IMR-90 (cell line): ENCODE measurements around the gene LAMA3. TPM values are rescaled to one million over a fixed set of nuclear protein-coding genes. Genes with fewer than 3 reads are reported as not detected.

Source experiments
- ATAC-seq: fragments of 200-7000 bp; cut with Tn5 transposase; 2 replicates; pipeline ENCODE4 v1.9.1; 2020; ENCODE audit warnings: low read depth, mild to moderate bottlenecking, moderate library complexity
- BruUV-seq: library from RNA; stranded (reverse); fragments of 400-500 nt; replicated peaks from 2 replicates; lab custom pipeline; 2021; lab: Mats Ljungman, UMichigan
- CTCF ChIA-PET: fragments of 300-600 bp; formaldehyde crosslinking; extraction: SDS; loops from one replicate; lab custom pipeline; 2021; ENCODE audit warnings: antibody characterized with exemption; lab: Yijun Ruan, JAX
- POLR2A ChIA-PET: fragments of 300-600 bp; sonication (Branson Sonifier 250); formaldehyde crosslinking; loops from one replicate; lab custom pipeline; 2022; ENCODE audit warnings: antibody characterized with exemption; ENCODE audit not compliant: unreplicated experiment; lab: Charles Lee
- DNase-seq: peaks from one replicate; pipeline ENCODE4 v3.0.0; 2013
- H2AFZ ChIP-seq: replicated peaks from 2 replicates; pipeline ENCODE3; 2013; ENCODE audit warnings: low read length, mild to moderate bottlenecking; ENCODE audit not compliant: poor library complexity
- H2AK5ac ChIP-seq: 2 replicates; pipeline ENCODE4 v1.6.1; 2013; ENCODE audit warnings: low read depth, low read length, inconsistent platforms
- H2AK9ac ChIP-seq: replicated peaks from 2 replicates; pipeline ENCODE3; 2013; ENCODE audit warnings: mild to moderate bottlenecking, low read depth, low read length, moderate library complexity; ENCODE audit not compliant: poor library complexity
- H2BK120ac ChIP-seq: 2 replicates; pipeline ENCODE4 v1.6.1; 2013; ENCODE audit warnings: low read depth, low read length, inconsistent platforms
- H2BK15ac ChIP-seq: 3 replicates; pipeline ENCODE4 v1.6.1; 2013; ENCODE audit warnings: low read depth, low read length, inconsistent platforms
- H2BK20ac ChIP-seq: 2 replicates; pipeline ENCODE4 v1.6.1; 2013; ENCODE audit warnings: low read depth, mild to moderate bottlenecking, inconsistent platforms, low read length, moderate library complexity
- H2BK5ac ChIP-seq: 2 replicates; pipeline ENCODE4 v1.6.1; 2013; ENCODE audit warnings: mild to moderate bottlenecking, low read depth, low read length, inconsistent platforms; ENCODE audit not compliant: poor library complexity, severe bottlenecking
- H3K14ac ChIP-seq: replicated peaks from 2 replicates; pipeline ENCODE4 v1.6.1; 2013; ENCODE audit warnings: low read depth, low read length, inconsistent platforms
- H3K18ac ChIP-seq: 2 replicates; pipeline ENCODE4 v1.6.1; 2013; ENCODE audit warnings: low read depth, low read length, control low read depth
- H3K23ac ChIP-seq: 2 replicates; pipeline ENCODE4 v1.6.1; 2013; ENCODE audit warnings: low read depth, low read length, inconsistent platforms
- H3K27ac ChIP-seq: 2 replicates; pipeline ENCODE4 v1.5.1; 2013; ENCODE audit warnings: mild to moderate bottlenecking, control low read depth, low read length; ENCODE audit not compliant: insufficient read depth
- H3K27me3 ChIP-seq: 2 replicates; pipeline ENCODE4 v1.6.1; 2013; ENCODE audit warnings: low read length; ENCODE audit not compliant: control insufficient read depth, insufficient read depth
- H3K36me3 ChIP-seq: 2 replicates; pipeline ENCODE4 v1.6.1; 2013; ENCODE audit warnings: low read length, mixed read lengths; ENCODE audit not compliant: control insufficient read depth, insufficient read depth
- H3K4ac ChIP-seq: 2 replicates; pipeline ENCODE4 v1.6.1; 2013; ENCODE audit warnings: low read depth, low read length, inconsistent platforms
- H3K4me1 ChIP-seq: 2 replicates; pipeline ENCODE4 v1.6.1; 2013; ENCODE audit warnings: low read length, mixed read lengths; ENCODE audit not compliant: control insufficient read depth, insufficient read depth
- H3K4me2 ChIP-seq: 2 replicates; pipeline ENCODE4 v1.6.1; 2013; ENCODE audit warnings: low read depth, mild to moderate bottlenecking, control low read depth, low read length, moderate library complexity
- H3K4me3 ChIP-seq: 2 replicates; pipeline ENCODE4 v1.5.1; 2013; ENCODE audit warnings: low read depth, mild to moderate bottlenecking, control low read depth, low read length, moderate library complexity; ENCODE audit not compliant: insufficient read depth
- H3K56ac ChIP-seq: 2 replicates; pipeline ENCODE4 v1.6.1; 2013; ENCODE audit warnings: low read length, inconsistent platforms; ENCODE audit not compliant: insufficient read depth; ENCODE audit errors: extremely low read depth
- H3K79me1 ChIP-seq, 2 experiments: 2 replicates each; pipeline ENCODE4 v1.6.1; 2013; ENCODE audit warnings: low read length in 2 of 2, inconsistent platforms in 1 of 2, low read depth in 1 of 2
- H3K9ac ChIP-seq: 2 replicates; pipeline ENCODE4 v1.6.1; 2013; ENCODE audit warnings: low read depth, low read length, control low read depth
- H3K9me1 ChIP-seq: 2 replicates; pipeline ENCODE4 v1.6.1; 2013; ENCODE audit warnings: low read length, inconsistent platforms; ENCODE audit not compliant: insufficient read depth
- H3K9me3 ChIP-seq: 2 replicates; pipeline ENCODE4 v1.6.1; 2013; ENCODE audit warnings: low read length; ENCODE audit not compliant: control insufficient read depth, insufficient read depth
- H4K20me1 ChIP-seq: 2 replicates; pipeline ENCODE4 v1.6.1; 2013; ENCODE audit warnings: low read length, inconsistent platforms; ENCODE audit not compliant: insufficient read depth
- H4K5ac ChIP-seq: 2 replicates; pipeline ENCODE4 v1.6.1; 2013; ENCODE audit warnings: mild to moderate bottlenecking, low read depth, low read length, control low read depth
- H4K8ac ChIP-seq, 2 experiments: 2 replicates each; pipeline ENCODE4 v1.6.1; 2013; ENCODE audit warnings: low read depth in 2 of 2, low read length in 2 of 2, control low read depth in 1 of 2, inconsistent platforms in 1 of 2
- H4K91ac ChIP-seq: 2 replicates; pipeline ENCODE4 v1.6.1; 2013; ENCODE audit warnings: low read depth, low read length, inconsistent platforms; ENCODE audit not compliant: insufficient read depth
- BHLHE40 ChIP-seq: fragments of 150-350 bp; IDR thresholded peaks from 2 replicates; pipeline ENCODE4 v1.6.1; 2016; ENCODE audit warnings: mild to moderate bottlenecking, low read depth, low read length
- CEBPB ChIP-seq: IDR thresholded peaks from 2 replicates; pipeline ENCODE4 v1.6.1; 2012; ENCODE audit warnings: low read depth, low read length, improper control_type of control experiment
- CHD1 ChIP-seq: IDR thresholded peaks from 2 replicates; pipeline ENCODE4 v1.6.1; 2012; ENCODE audit warnings: low read depth, low read length, improper control_type of control experiment
- CTCF ChIP-seq: conservative IDR thresholded peaks from 2 replicates; pipeline ENCODE4 v1.5.1; 2012; ENCODE audit warnings: mild to moderate bottlenecking, low read depth, low read length, improper control_type of control experiment
- ELK1 ChIP-seq: fragments of 150-350 bp; IDR thresholded peaks from 2 replicates; pipeline ENCODE4 v1.6.1; 2016; ENCODE audit warnings: low read depth, mild to moderate bottlenecking, low read length, moderate library complexity, borderline replicate concordance
- FOS ChIP-seq: fragments of 150-350 bp; IDR thresholded peaks from 2 replicates; pipeline ENCODE4 v1.6.1; 2016; ENCODE audit warnings: low read depth, low read length
- MAFK ChIP-seq: IDR thresholded peaks from 2 replicates; pipeline ENCODE4 v1.6.1; 2012; ENCODE audit warnings: low read depth, low read length, improper control_type of control experiment
- MAZ ChIP-seq: IDR thresholded peaks from 2 replicates; pipeline ENCODE4 v1.6.1; 2012; ENCODE audit warnings: low read depth, mild to moderate bottlenecking, low read length, improper control_type of control experiment, moderate library complexity, borderline replicate concordance
- MXI1 ChIP-seq: IDR thresholded peaks from 2 replicates; pipeline ENCODE4 v1.6.1; 2012; ENCODE audit warnings: low read depth, mild to moderate bottlenecking, low read length, moderate library complexity, borderline replicate concordance
- NFE2L2 ChIP-seq: fragments of 150-350 bp; IDR thresholded peaks from 2 replicates; pipeline ENCODE4 v1.6.1; 2016; ENCODE audit warnings: low read depth, mild to moderate bottlenecking, low read length
- POLR2A ChIP-seq: IDR thresholded peaks from 2 replicates; pipeline ENCODE4 v1.6.1; 2012; ENCODE audit warnings: mild to moderate bottlenecking, low read depth, low read length
- RAD21 ChIP-seq: IDR thresholded peaks from 2 replicates; pipeline ENCODE4 v1.6.1; 2012; ENCODE audit warnings: low read length, improper control_type of control experiment
- RCOR1 ChIP-seq: IDR thresholded peaks from 2 replicates; pipeline ENCODE4 v1.6.1; 2012; ENCODE audit warnings: mild to moderate bottlenecking, low read length, improper control_type of control experiment; ENCODE audit not compliant: insufficient replicate concordance
- RFX5 ChIP-seq: IDR thresholded peaks from 2 replicates; pipeline ENCODE4 v1.8.0; 2012; ENCODE audit warnings: low read depth, mild to moderate bottlenecking, low read length, moderate library complexity
- SMC3 ChIP-seq: fragments of 150-350 bp; IDR thresholded peaks from 2 replicates; pipeline ENCODE4 v1.6.1; 2016; ENCODE audit warnings: low read depth, mild to moderate bottlenecking, antibody characterized with exemption, low read length, moderate library complexity
- USF2 ChIP-seq: fragments of 150-350 bp; IDR thresholded peaks from 2 replicates; pipeline ENCODE4 v1.6.1; 2017; ENCODE audit warnings: mild to moderate bottlenecking, antibody characterized with exemption, low read length, low read depth
- WGBS, 2 experiments: methylation state at CpG; one replicate each; pipeline versions ENCODE4 v1.1.5 to v1.1.7; 2013; ENCODE audit warnings: missing lambda C conversion rate in 2 of 2; ENCODE audit not compliant: insufficient read length in 1 of 2; ENCODE audit errors: extremely low coverage in 2 of 2; 5-methylcytosine and 5-hydroxymethylcytosine counted together
- dilution Hi-C: fragments of 300-500 bp; cut with HindIII; formaldehyde crosslinking; loops from one replicate; pipeline ENCODE4 v1.14.3; 2018; ENCODE audit warnings: low sequenced_read_pairs; ENCODE audit not compliant: unreplicated experiment
- in situ Hi-C: fragments of 300-500 bp; cut with MboI; formaldehyde crosslinking; loops from 3 replicates; pipeline ENCODE4 v1.14.3; 2019; ENCODE audit warnings: low sequenced_read_pairs, inconsistent platforms, mixed read lengths
- intact Hi-C: fragments of 100-400 bp; cut with micrococcal nuclease; formaldehyde crosslinking; loops from 2 replicates; pipeline ENCODE4 v1.10.0; 2022
- polyA plus RNA-seq, 3 experiments: library from polyadenylated mRNA; depleted of rRNA; stranded (reverse); fragments of >200 nt; gene quantifications; 2 replicates each; pipeline ENCODE4 v1.2.3, GENCODE V29; 2012; ENCODE audit warnings: low replicate concordance in 1 of 3
- total RNA-seq: library from RNA; depleted of rRNA; stranded (reverse); fragments of >200 nt; gene quantifications from 2 replicates; pipeline ENCODE4 v1.2.3, GENCODE V29; 2012

LAMA3 gene
- total and polyA plus RNA-seq, 2 of the 4 experiments (the other 2 are of a cell fraction), result 0.18 to 0.19 TPM

GRCh38 chr18:23701544-23702064, 12.4 kb downstream of the LAMA3 start:
- intact Hi-C loops (loop anchor here (5.0 kb wide), 2 partner anchors 204 to 416 kb away; no protein-coding TSS in a partner anchor), dilution Hi-C loops (no loop called here), in situ Hi-C loops (loop anchor here (5.0 kb wide), 2 partner anchors 74 to 184 kb away; no protein-coding TSS in a partner anchor)
- ChIA-PET CTCF (interaction anchor here (0.6 to 1.2 kb wide), 3 partner anchors 17 to 217 kb away, joined by 3 to 4 read pairs (median 3); no protein-coding TSS in a partner anchor), POLR2A (no interaction called here)
- no peaks in the 10 kb centered on the region for H4K20me1 ChIP-seq
- no peak overlapping the region for H3K56ac ChIP-seq
- H2BK15ac ChIP-seq, result 0 out of 3 replicates have a peak overlapping the region, but pooled peaks have one; percentile 10
- H3K36me3 ChIP-seq, result no peaks in the 10 kb centered on the region
- peaks cover 6% of the 10 kb centered on the region for H3K4me1 ChIP-seq
- TF ChIP-seq RFX5 (no peak), POLR2A (no peak), SMC3 (no peak), USF2 (no peak), ELK1 (no peak), CEBPB (no peak), BHLHE40 (no peak), RCOR1 (no peak), RAD21 (no peak), CHD1 (no peak), FOS (no peak), CTCF (no peak), MAFK (no peak), NFE2L2 (no peak), MXI1 (no peak), MAZ (no peak)
- no peak overlapping the region for H3K4me2 ChIP-seq
- H2AK5ac ChIP-seq, result no peak overlapping the region
- H2AK9ac ChIP-seq, result no peak overlapping the region
- ATAC-seq, result no peak
- H2BK5ac ChIP-seq, result no peak overlapping the region
- H3K9me1 ChIP-seq, result no peaks in the 10 kb centered on the region
- WGBS, 2 experiments, result 96% methylated on average over 5 of the region's 8 CpGs; no CpG with 5 or more reads in 1 of the 2 experiments
- no peak overlapping the region for H2AFZ ChIP-seq
- no peaks in the 10 kb centered on the region for H3K79me1 ChIP-seq
- H3K27me3 ChIP-seq, result peaks cover 25% of the 10 kb centered on the region
- H3K14ac ChIP-seq, result no peak overlapping the region
- H3K27ac ChIP-seq, result no peak overlapping the region
- H2BK20ac ChIP-seq, result no peak overlapping the region
- H4K8ac ChIP-seq, result no peak overlapping the region
- no peak overlapping the region for H3K18ac ChIP-seq
- no peak overlapping the region for H4K91ac ChIP-seq
- H3K9me3 ChIP-seq, result no peaks in the 10 kb centered on the region
- no peak overlapping the region for H3K4me3 ChIP-seq
- no peak overlapping the region for H3K9ac ChIP-seq
- no peak overlapping the region for H3K23ac ChIP-seq
- no peak overlapping the region for H2BK120ac ChIP-seq
- no peak for DNase-seq
- no peak overlapping the region for H4K5ac ChIP-seq
- no TSS peak for BruUV-seq
- H3K4ac ChIP-seq, result no peak overlapping the region
